ENCODE results near the gene ABLIM2.

ABLIM2 gene

GRCh38 chr4:8099981-8100464 is 58.6 kb downstream of the ABLIM2 start:
- no peak overlapping the region for H3K9ac ChIP-seq (ENCODE audit: low read length)
- H3K4me3 ChIP-seq (ENCODE audit: low read length) = no peak overlapping the region
- H3K79me2 ChIP-seq (ENCODE audit: low read length) = no peaks in the 10 kb centered on the region
- no peaks in the 10 kb centered on the region for H3K4me1 ChIP-seq (ENCODE audit: low read length)
- no peak overlapping the region for H3K27ac ChIP-seq (ENCODE audit: low read length)
- H2AFZ ChIP-seq (ENCODE audit: low read length) = no peak overlapping the region
- no peaks in the 10 kb centered on the region for H3K36me3 ChIP-seq (replicated peaks; ENCODE audit: insufficient read depth, low read length)
- no peaks in the 10 kb centered on the region for H3K9me3 ChIP-seq (replicated peaks; ENCODE audit: insufficient read depth, low read length)
- DNase-seq = no peak
- no peaks in the 10 kb centered on the region for H3K9me2 ChIP-seq (replicated peaks; ENCODE audit: insufficient read depth, low read length)
- H4K20me1 ChIP-seq (ENCODE audit: insufficient read depth, low read length) = no peaks in the 10 kb centered on the region
- no peak for TF ChIP-seq EZH2phosphoT487 (IDR thresholded peaks at IDR 0.05; ENCODE audit: low read length)
- TF ChIP-seq EZH2 (optimal IDR thresholded peaks at IDR 0.05; ENCODE audit: low read depth, low read length) = no peak
- TF ChIP-seq CTCF (IDR thresholded peaks at IDR 0.05; ENCODE audit: low read length) = no peak
- peaks cover 96% of the 10 kb centered on the region for H3K27me3 ChIP-seq (replicated peaks; ENCODE audit: insufficient read depth, low read length)
- no peaks in the 10 kb centered on the region for H3F3A ChIP-seq (ENCODE audit: insufficient read depth, low read length)
- H3K4me2 ChIP-seq (ENCODE audit: low read depth, low read length) = no peak overlapping the region

- H3K4me2 ChIP-seq (ENCODE audit: low read depth, low read length) = no peak overlapping the region
- no peaks in the 10 kb centered on the region for H3K9me3 ChIP-seq (replicated peaks; ENCODE audit: insufficient read depth, low read length)
- H3K27me3 ChIP-seq (replicated peaks; ENCODE audit: insufficient read depth, low read length) = peaks cover 93% of the 10 kb centered on the region
- no peak for TF ChIP-seq EZH2phosphoT487 (IDR thresholded peaks at IDR 0.05; ENCODE audit: low read length)
- TF ChIP-seq CTCF (IDR thresholded peaks at IDR 0.05; ENCODE audit: low read length) = no peak
- no peak for TF ChIP-seq EZH2 (optimal IDR thresholded peaks at IDR 0.05; ENCODE audit: low read depth, low read length)
- H3K36me3 ChIP-seq (replicated peaks; ENCODE audit: insufficient read depth, low read length) = no peaks in the 10 kb centered on the region
- no peak overlapping the region for H3K4me3 ChIP-seq (ENCODE audit: low read length)
- no peak overlapping the region for H3K9ac ChIP-seq (ENCODE audit: low read length)
- H3K4me1 ChIP-seq (ENCODE audit: low read length) = no peaks in the 10 kb centered on the region
- H3K79me2 ChIP-seq (ENCODE audit: low read length) = no peaks in the 10 kb centered on the region
- no peaks in the 10 kb centered on the region for H3F3A ChIP-seq (ENCODE audit: insufficient read depth, low read length)
- no peak overlapping the region for H3K27ac ChIP-seq (ENCODE audit: low read length)
- no peak overlapping the region for H2AFZ ChIP-seq (ENCODE audit: low read length)
- DNase-seq = no peak
- no peaks in the 10 kb centered on the region for H3K9me2 ChIP-seq (replicated peaks; ENCODE audit: insufficient read depth, low read length)
- H4K20me1 ChIP-seq (ENCODE audit: insufficient read depth, low read length) = no peaks in the 10 kb centered on the region
Observed at GRCh38 chr4:8098506-8098905, 60.1 kb downstream of the ABLIM2 start.

DNA sequence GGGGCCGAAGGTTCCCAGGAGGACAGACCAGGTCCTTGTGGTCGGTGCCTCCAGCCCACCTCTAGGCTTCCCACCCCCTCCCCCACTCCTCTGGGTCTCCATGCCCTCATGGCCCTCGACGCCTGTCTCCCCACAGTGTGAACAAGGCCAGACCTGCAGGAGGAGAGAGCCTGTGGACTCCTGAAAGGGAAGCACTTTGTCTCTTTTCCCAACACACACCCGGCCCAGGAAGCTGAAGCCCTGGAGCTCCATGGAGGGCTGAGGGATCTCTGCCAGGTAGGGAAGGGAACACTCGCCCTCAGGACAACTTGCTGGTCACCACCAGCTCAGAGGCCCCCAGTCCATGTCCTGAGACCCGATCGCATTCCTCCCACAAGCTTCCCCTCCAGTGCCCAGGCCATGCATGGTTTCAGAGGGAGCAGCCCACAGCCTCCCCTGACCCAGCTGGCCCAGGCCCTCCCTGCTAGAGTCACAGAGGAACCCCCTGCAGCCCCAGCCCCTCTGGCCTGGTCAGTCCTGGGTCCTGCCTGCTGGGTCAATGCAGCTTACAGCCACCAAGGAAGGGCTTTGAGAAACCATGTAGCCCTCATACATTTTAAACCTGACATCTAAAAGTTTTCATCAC is 60.8 kb downstream of the ABLIM2 start:
- H3K36me3 ChIP-seq (replicated peaks; ENCODE audit: insufficient read depth, low read length) = no peaks in the 10 kb centered on the region
- DNase-seq = no peak
- no peaks in the 10 kb centered on the region for H3K9me2 ChIP-seq (replicated peaks; ENCODE audit: insufficient read depth, low read length)
- no peaks in the 10 kb centered on the region for H3F3A ChIP-seq (ENCODE audit: insufficient read depth, low read length)
- H4K20me1 ChIP-seq (ENCODE audit: insufficient read depth, low read length) = no peaks in the 10 kb centered on the region
- TF ChIP-seq EZH2 (optimal IDR thresholded peaks at IDR 0.05; ENCODE audit: low read depth, low read length) (no peak), CTCF (IDR thresholded peaks at IDR 0.05; ENCODE audit: low read length) (no peak), EZH2phosphoT487 (IDR thresholded peaks at IDR 0.05; ENCODE audit: low read length) (no peak)
- no peak overlapping the region for H2AFZ ChIP-seq (ENCODE audit: low read length)
- no peak overlapping the region for H3K4me3 ChIP-seq (ENCODE audit: low read length)
- H3K9ac ChIP-seq (ENCODE audit: low read length) = no peak overlapping the region
- no peaks in the 10 kb centered on the region for H3K79me2 ChIP-seq (ENCODE audit: low read length)
- H3K4me1 ChIP-seq (ENCODE audit: low read length) = no peaks in the 10 kb centered on the region
- H3K27me3 ChIP-seq (replicated peaks; ENCODE audit: insufficient read depth, low read length) = peaks cover 92% of the 10 kb centered on the region
- no peak overlapping the region for H3K27ac ChIP-seq (ENCODE audit: low read length)
- H3K4me2 ChIP-seq (ENCODE audit: low read depth, low read length) = no peak overlapping the region
- H3K9me3 ChIP-seq (replicated peaks; ENCODE audit: insufficient read depth, low read length) = no peaks in the 10 kb centered on the region
